ENCODE measurements around the gene GMPPA. TPM values are rescaled to one million over a fixed set of nuclear protein-coding genes. Genes with fewer than 3 reads are reported as not detected.

GMPPA gene
- total and polyA plus RNA-seq, 4 donors: 18.8 to 48.9 (median 38.7) TPM

GRCh38 chr2:219556413-219556812 is 57.7 kb downstream of the GMPPA start:
- peaks cover 0 to 15% (median 3%) of the 10 kb centered on the region in 5 donors for H3K4me1 ChIP-seq (ENCODE audit: control insufficient read depth in 5 of 5, insufficient read depth in 5 of 5, low read length in 5 of 5)
- peaks cover 0 to 4% (median under 1%) of the 10 kb centered on the region in 4 donors for H3K36me3 ChIP-seq (ENCODE audit: control insufficient read depth in 4 of 4, insufficient read depth in 4 of 4, low read length in 4 of 4)
- 93 to 97% methylated on average over 19 of the region's 19 CpGs for WGBS, 2 donors
- no peak overlapping the region for H3K9ac ChIP-seq (ENCODE audit: insufficient read depth in 1 of 2, low read length in 2 of 2)
- H3K27ac ChIP-seq (ENCODE audit: low read depth in 1 of 2, low read length in 1 of 2): no peak overlapping the region
- DNase-seq (no peak), ATAC-seq (ENCODE audit: insufficient read depth, low FRiP score) (no peak)
- H3K27me3 ChIP-seq (ENCODE audit: control insufficient read depth in 3 of 3, insufficient read depth in 3 of 3, low read length in 2 of 3): peaks cover 0 to 5% (median 3%) of the 10 kb centered on the region in 3 donors
- H3K9me3 ChIP-seq (ENCODE audit: control insufficient read depth in 4 of 4, insufficient read depth in 3 of 4, low read length in 3 of 4): peaks cover 0 to 2% (median 0%) of the 10 kb centered on the region in 4 donors
- no peak overlapping the region for H3K4me3 ChIP-seq
- TF ChIP-seq CTCF (IDR thresholded peaks at IDR 0.05; ENCODE audit: control extremely low read depth, extremely low read depth): no peak

Small RNAs within 50 kb of the gene (small RNA-seq; reads per million reads assigned to genes)
- gene MIR3132 (ENCODE audit: low replicate concordance): not detected

Other genes with a start within 250 kb of the GMPPA start
- gene TUBA4B, start 245.6 kb upstream of the GMPPA start, total RNA-seq: 10 to 100 TPM in 1 of 2 donors, 1 to 10 TPM in 1; 5.7 to 20.3 TPM
- 10 to 100 TPM in 1 of 2 donors, 1 to 10 TPM in 1; 8.7 to 12.2 TPM for gene TUBA4B, start 245.6 kb upstream of the GMPPA start, polyA plus RNA-seq
- gene TUBA4A, start 245.0 kb upstream of the GMPPA start, total RNA-seq: 10 to 100 TPM; 15.6 to 37.9 TPM
- gene TUBA4A, start 245.0 kb upstream of the GMPPA start, polyA plus RNA-seq: 10 to 100 TPM; 48.1 to 82.1 TPM
- gene DNAJB2, start 219.5 kb upstream of the GMPPA start, total RNA-seq: 10 to 100 TPM; 77.3 to 79.6 TPM
- 10 to 100 TPM; 63.7 to 73.4 TPM for gene DNAJB2, start 219.5 kb upstream of the GMPPA start, polyA plus RNA-seq
- gene PTPRN, start 189.5 kb upstream of the GMPPA start, total RNA-seq: 1 to 10 TPM in 1 of 2 donors, under 1 TPM in 1; 0.21 to 2.6 TPM
- gene PTPRN, start 189.5 kb upstream of the GMPPA start, polyA plus RNA-seq: under 1 TPM; 0.11 to 0.22 TPM
- gene RESP18, start 166.1 kb upstream of the GMPPA start, total RNA-seq: not detected
- not detected for gene RESP18, start 166.1 kb upstream of the GMPPA start, polyA plus RNA-seq
- 10 to 100 TPM; 73.7 to 78.6 TPM for gene DNPEP, start 111.0 kb upstream of the GMPPA start, total RNA-seq
- gene DNPEP, start 111.0 kb upstream of the GMPPA start, polyA plus RNA-seq: 10 to 100 TPM; 82.9 to 89.7 TPM
- 10 to 100 TPM; 23.9 to 88.7 TPM for gene DES, start 80.5 kb upstream of the GMPPA start, total RNA-seq
- 100 to 1,000 TPM in 1 of 2 donors, 10 to 100 TPM in 1; 27.2 to 108 TPM for gene DES, start 80.5 kb upstream of the GMPPA start, polyA plus RNA-seq
- 10 to 100 TPM in 1 of 2 donors, 1 to 10 TPM in 1; 8.7 to 15.6 TPM for gene SPEG, start 64.0 kb upstream of the GMPPA start, total RNA-seq
- 10 to 100 TPM in 1 of 2 donors, 1 to 10 TPM in 1; 3.7 to 10.5 TPM for gene SPEG, start 64.0 kb upstream of the GMPPA start, polyA plus RNA-seq
- under 1 TPM; 0.26 to 0.43 TPM for gene ASIC4, start 15.6 kb downstream of the GMPPA start, total RNA-seq
- under 1 TPM; 0.02 TPM for gene ASIC4, start 15.6 kb downstream of the GMPPA start, polyA plus RNA-seq
- gene CHPF, start 44.9 kb downstream of the GMPPA start, total RNA-seq: 10 to 100 TPM; 42.7 to 89.6 TPM
- gene CHPF, start 44.9 kb downstream of the GMPPA start, polyA plus RNA-seq: 10 to 100 TPM; 44.6 to 71.6 TPM
- 1 to 10 TPM; 1.3 to 7.1 TPM for gene TMEM198, start 45.1 kb downstream of the GMPPA start, total RNA-seq
- gene TMEM198, start 45.1 kb downstream of the GMPPA start, polyA plus RNA-seq: 1 to 10 TPM; 3.9 to 4.7 TPM
- 10 to 100 TPM; 69.6 to 75.2 TPM for gene OBSL1, start 72.6 kb downstream of the GMPPA start, total RNA-seq
- gene OBSL1, start 72.6 kb downstream of the GMPPA start, polyA plus RNA-seq: 10 to 100 TPM; 34.0 to 58.4 TPM
- gene INHA, start 73.4 kb downstream of the GMPPA start, total RNA-seq: under 1 TPM in 1 of 2 donors, not detected in 1; 0.58 TPM
- under 1 TPM; 0.47 to 0.98 TPM for gene INHA, start 73.4 kb downstream of the GMPPA start, polyA plus RNA-seq
- 10 to 100 TPM; 21.5 to 46.0 TPM for gene STK11IP, start 99.0 kb downstream of the GMPPA start, total RNA-seq
- gene STK11IP, start 99.0 kb downstream of the GMPPA start, polyA plus RNA-seq: 10 to 100 TPM; 21.7 to 24.5 TPM
- gene SLC4A3, start 128.7 kb downstream of the GMPPA start, total RNA-seq: 1 to 10 TPM; 1.8 to 3.2 TPM
- under 1 TPM; 0.59 to 0.63 TPM for gene SLC4A3, start 128.7 kb downstream of the GMPPA start, polyA plus RNA-seq

All from lung (tissue), 13 donors.